Muscle layer of colon (tissue), 2 donors: Measurements from ENCODE around the gene SNAPIN.
A peak's percentile ranks its signal among the peaks of the same experiment; 100 is the strongest.

Experiments used
- H3K27ac ChIP-seq: one replicate; pipeline ENCODE4 v1.7.0; 2013; ENCODE audit warnings: low read depth, mild to moderate bottlenecking, low read length, moderate library complexity
- H3K27me3 ChIP-seq, 2 donors: one replicate each; pipeline ENCODE4 v1.7.0; 2013; ENCODE audit warnings: low read length in 2 of 2, mild to moderate bottlenecking in 2 of 2; ENCODE audit not compliant: insufficient read depth in 2 of 2, control insufficient read depth in 1 of 2
- H3K36me3 ChIP-seq: one replicate; pipeline ENCODE4 v1.7.0; 2013; ENCODE audit warnings: mild to moderate bottlenecking, low read length; ENCODE audit not compliant: insufficient read depth
- H3K4me1 ChIP-seq: one replicate; pipeline ENCODE4 v1.7.0; 2013; ENCODE audit warnings: mild to moderate bottlenecking, low read length; ENCODE audit not compliant: insufficient read depth
- H3K4me3 ChIP-seq, 2 donors: one replicate each; pipeline ENCODE4 v1.7.0; 2013; ENCODE audit warnings: low read length in 2 of 2, low read depth in 1 of 2, mild to moderate bottlenecking in 1 of 2, moderate library complexity in 1 of 2
- H3K9ac ChIP-seq: one replicate; pipeline ENCODE4 v1.7.0; 2013; ENCODE audit warnings: low read length
- H3K9me3 ChIP-seq: one replicate; pipeline ENCODE4 v1.7.0; 2013; ENCODE audit warnings: mild to moderate bottlenecking, low read length
- donor health status: abdominal sarcoma.
- donor health status: Adenocarcinoma of cecum.

Gene SNAPIN

GRCh38 chr1:153683854-153684253 is 25.4 kb downstream of the SNAPIN start:
- peaks cover 10 to 21% of the 10 kb centered on the region in 2 donors for H3K27me3 ChIP-seq
- no peak overlapping the region for H3K4me3 ChIP-seq
- H3K9me3 ChIP-seq, result no peaks in the 10 kb centered on the region
- H3K4me1 ChIP-seq, result no peaks in the 10 kb centered on the region
- H3K9ac ChIP-seq, result no peak overlapping the region
- no peak overlapping the region for H3K27ac ChIP-seq
- no peaks in the 10 kb centered on the region for H3K36me3 ChIP-seq

GRCh38 chr1:153684892-153685291 is 26.4 kb downstream of the SNAPIN start:
- Histone ChIP-seq H3K4me3 (no peak overlapping the region), H3K27ac (no peak overlapping the region), H3K9ac (no peak overlapping the region)

GRCh38 chr1:153685544-153686340 is 27.2 kb downstream of the SNAPIN start:
- no peak overlapping the region for H3K9ac ChIP-seq

More at GRCh38 chr1:153684892-153685291, 26.4 kb downstream of the SNAPIN start:
- H3K36me3 ChIP-seq, result no peaks in the 10 kb centered on the region
- no peaks in the 10 kb centered on the region for H3K9me3 ChIP-seq
- peaks cover 5 to 11% of the 10 kb centered on the region in 2 donors for H3K27me3 ChIP-seq
- H3K4me1 ChIP-seq, result no peaks in the 10 kb centered on the region

GRCh38 chr1:153687346-153688125 is 29.0 kb downstream of the SNAPIN start:
- no peak overlapping the region for H3K4me3 ChIP-seq
- no peaks in the 10 kb centered on the region for H3K27me3 ChIP-seq
- H3K36me3 ChIP-seq, result no peaks in the 10 kb centered on the region
- H3K4me1 ChIP-seq, result no peaks in the 10 kb centered on the region
- H3K9ac ChIP-seq, result no peak overlapping the region
- H3K27ac ChIP-seq, result no peak overlapping the region
- no peaks in the 10 kb centered on the region for H3K9me3 ChIP-seq

More at GRCh38 chr1:153685544-153686340, 27.2 kb downstream of the SNAPIN start:
- no peaks in the 10 kb centered on the region for H3K9me3 ChIP-seq
- no peak overlapping the region for H3K4me3 ChIP-seq
- no peak overlapping the region for H3K27ac ChIP-seq
- H3K36me3 ChIP-seq, result no peaks in the 10 kb centered on the region
- H3K27me3 ChIP-seq, result peaks cover 0 to 3% of the 10 kb centered on the region in 2 donors
- no peaks in the 10 kb centered on the region for H3K4me1 ChIP-seq

GRCh38 chr1:153688276-153688675 is 29.8 kb downstream of the SNAPIN start:
- H3K27ac ChIP-seq, result no peak overlapping the region
- no peaks in the 10 kb centered on the region for H3K36me3 ChIP-seq
- H3K27me3 ChIP-seq, result no peaks in the 10 kb centered on the region
- no peak overlapping the region for H3K9ac ChIP-seq
- H3K4me1 ChIP-seq, result no peaks in the 10 kb centered on the region
- no peaks in the 10 kb centered on the region for H3K9me3 ChIP-seq
- H3K4me3 ChIP-seq, result no peak overlapping the region

- Histone ChIP-seq H3K9ac (no peak overlapping the region), H3K36me3 (no peaks in the 10 kb centered on the region), H3K27me3 (no peaks in the 10 kb centered on the region), H3K9me3 (no peaks in the 10 kb centered on the region), H3K4me1 (no peaks in the 10 kb centered on the region), H3K4me3 (no peak overlapping the region), H3K27ac (no peak overlapping the region)
Observed at GRCh38 chr1:153688736-153689328, 30.3 kb downstream of the SNAPIN start.

- H3K27me3 ChIP-seq, result no peaks in the 10 kb centered on the region
- H3K4me1 ChIP-seq, result peaks cover 5% of the 10 kb centered on the region
- H3K36me3 ChIP-seq, result no peaks in the 10 kb centered on the region
- H3K9ac ChIP-seq, result no peak overlapping the region
- no peak overlapping the region for H3K27ac ChIP-seq
- H3K9me3 ChIP-seq, result no peaks in the 10 kb centered on the region
- no peak overlapping the region for H3K4me3 ChIP-seq
Observed at GRCh38 chr1:153693466-153693865, 35.0 kb downstream of the SNAPIN start.

GRCh38 chr1:153696741-153697140 is 38.2 kb downstream of the SNAPIN start:
- Histone ChIP-seq H3K9ac (no peak overlapping the region), H3K27me3 (no peaks in the 10 kb centered on the region), H3K4me3 (no peak overlapping the region), H3K9me3 (no peaks in the 10 kb centered on the region), H3K27ac (no peak overlapping the region), H3K4me1 (peaks cover 9% of the 10 kb centered on the region), H3K36me3 (no peaks in the 10 kb centered on the region)

- H3K9me3 ChIP-seq, result no peaks in the 10 kb centered on the region
- no peak overlapping the region for H3K9ac ChIP-seq
- no peak overlapping the region for H3K4me3 ChIP-seq
- H3K27ac ChIP-seq, result peak overlapping the region; percentile 58
- peaks cover 9% of the 10 kb centered on the region for H3K4me1 ChIP-seq
- no peaks in the 10 kb centered on the region for H3K36me3 ChIP-seq
- H3K27me3 ChIP-seq, result no peaks in the 10 kb centered on the region
Observed at GRCh38 chr1:153697191-153698019, 38.9 kb downstream of the SNAPIN start.

GRCh38 chr1:153698020-153698922 is 39.8 kb downstream of the SNAPIN start:
- Histone ChIP-seq H3K36me3 (no peaks in the 10 kb centered on the region), H3K9ac (no peak overlapping the region), H3K27me3 (no peaks in the 10 kb centered on the region), H3K4me1 (peaks cover 9% of the 10 kb centered on the region), H3K9me3 (no peaks in the 10 kb centered on the region), H3K27ac (peak overlapping the region; percentile 58), H3K4me3 (no peak overlapping the region)
